Effector memory CD8-positive, alpha-beta T cell (primary cell): ENCODE measurements around the gene SEC11A.
"Not testable (repeated sequence)": the region's sequence is repeated elsewhere in the genome, so short reads cannot be mapped to it uniquely, and the experiment has no call there.

Experiments
- ATAC-seq: fragments of 150-1000 bp; cut with Tn5 transposase; replicated peaks from 2 replicates; pipeline ENCODE4 v1.10.0; 2021; ENCODE audit warnings: mild to moderate bottlenecking, moderate library complexity
- DNase-seq, 3 experiments: peaks; one replicate each; pipeline ENCODE4 v3.0.0; 2021
- H3K27ac Mint-ChIP-seq, 2 donors: one replicate each; pipeline ENCODE4 v1.8.0; 2022; ENCODE audit warnings: mild to moderate bottlenecking in 2 of 2, mixed read lengths in 2 of 2, moderate library complexity in 2 of 2
- H3K27me3 Mint-ChIP-seq, 2 donors: one replicate each; pipeline ENCODE4 v1.8.0; 2022; ENCODE audit warnings: mixed read lengths in 2 of 2
- H3K36me3 Mint-ChIP-seq: one replicate; pipeline ENCODE4 v1.8.0; 2022; ENCODE audit warnings: mild to moderate bottlenecking, moderate library complexity, mixed read lengths; ENCODE audit not compliant: insufficient read depth
- H3K4me1 Mint-ChIP-seq, 2 donors: one replicate each; pipeline ENCODE4 v1.8.0; 2022; ENCODE audit warnings: low read depth in 2 of 2, mixed read lengths in 2 of 2
- H3K4me3 Mint-ChIP-seq, 2 donors: one replicate each; pipeline ENCODE4 v1.8.0; 2022; ENCODE audit warnings: mild to moderate bottlenecking in 2 of 2, mixed read lengths in 2 of 2, moderate library complexity in 2 of 2
- H3K9me3 Mint-ChIP-seq, 2 donors: one replicate each; pipeline ENCODE4 v1.8.0; 2022; ENCODE audit warnings: mixed read lengths in 2 of 2

The SEC11A gene

DNA sequence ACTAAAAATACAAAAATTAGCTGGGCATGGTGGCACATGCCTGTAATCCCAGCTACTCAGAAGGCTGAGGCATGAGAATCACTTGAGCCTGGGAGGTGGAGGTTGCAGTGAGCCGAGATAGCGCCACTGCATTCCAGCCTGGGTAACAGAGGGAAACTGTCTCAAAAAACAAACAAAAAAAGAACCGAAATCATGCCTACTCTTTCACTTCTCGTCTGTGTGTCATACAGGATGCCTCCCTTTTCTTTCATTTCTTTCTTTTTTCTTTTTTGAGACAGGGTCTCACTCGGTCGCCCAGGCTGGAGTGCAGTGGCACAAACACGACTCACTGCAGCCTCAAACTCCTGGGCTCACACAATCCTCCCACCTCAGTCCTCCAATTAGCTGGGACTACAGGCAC is 29.5 kb downstream of the SEC11A start:
- peaks cover 59% of the 10 kb centered on the region for H3K36me3 Mint-ChIP-seq
- not testable (repeated sequence) for ATAC-seq, H3K27me3 Mint-ChIP-seq, DNase-seq, H3K9me3 Mint-ChIP-seq, H3K27ac Mint-ChIP-seq, H3K4me3 Mint-ChIP-seq
- H3K4me1 Mint-ChIP-seq = peaks cover 14 to 17% of the 10 kb centered on the region in 2 donors

DNA sequence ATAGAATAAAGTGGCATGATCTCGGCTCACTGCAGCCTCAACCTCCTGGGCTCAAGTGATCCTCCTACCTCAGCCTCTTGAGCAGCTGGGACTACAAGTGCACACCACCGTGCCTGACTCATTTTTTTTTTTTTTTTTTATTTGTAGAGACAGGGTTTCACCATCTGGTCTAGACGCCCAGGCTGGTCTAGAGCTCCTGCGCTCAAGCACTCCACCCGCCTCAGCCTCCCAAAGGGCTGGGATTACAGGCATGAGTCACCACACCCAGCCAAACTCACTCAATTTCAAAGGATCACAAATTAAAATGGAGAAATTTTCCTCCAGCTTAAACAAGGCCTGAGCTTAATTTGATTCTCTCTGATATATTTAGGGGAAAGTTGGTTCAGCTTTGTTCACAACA is 30.6 kb downstream of the SEC11A start:
- no peak for ATAC-seq
- peaks cover 67% of the 10 kb centered on the region for H3K36me3 Mint-ChIP-seq
- H3K4me3 Mint-ChIP-seq = no peak overlapping the region
- no peak for DNase-seq
- peak overlapping the region in 1 of 2 donors; percentile 88 for H3K27ac Mint-ChIP-seq
- H3K4me1 Mint-ChIP-seq = peaks cover 9 to 14% of the 10 kb centered on the region in 2 donors
- no peaks in the 10 kb centered on the region for H3K27me3 Mint-ChIP-seq
- H3K9me3 Mint-ChIP-seq = no peaks in the 10 kb centered on the region

GRCh38 chr15:84684092-84684491 is 31.8 kb downstream of the SEC11A start:
- H3K36me3 Mint-ChIP-seq = peaks cover 70% of the 10 kb centered on the region
- no peak for ATAC-seq
- no peaks in the 10 kb centered on the region for H3K9me3 Mint-ChIP-seq
- H3K27me3 Mint-ChIP-seq = no peaks in the 10 kb centered on the region
- peaks cover 6 to 14% of the 10 kb centered on the region in 2 donors for H3K4me1 Mint-ChIP-seq
- peak overlapping the region in 1 of 2 donors; percentile 80 for H3K27ac Mint-ChIP-seq
- H3K4me3 Mint-ChIP-seq = no peak overlapping the region
- no peak for DNase-seq

DNA sequence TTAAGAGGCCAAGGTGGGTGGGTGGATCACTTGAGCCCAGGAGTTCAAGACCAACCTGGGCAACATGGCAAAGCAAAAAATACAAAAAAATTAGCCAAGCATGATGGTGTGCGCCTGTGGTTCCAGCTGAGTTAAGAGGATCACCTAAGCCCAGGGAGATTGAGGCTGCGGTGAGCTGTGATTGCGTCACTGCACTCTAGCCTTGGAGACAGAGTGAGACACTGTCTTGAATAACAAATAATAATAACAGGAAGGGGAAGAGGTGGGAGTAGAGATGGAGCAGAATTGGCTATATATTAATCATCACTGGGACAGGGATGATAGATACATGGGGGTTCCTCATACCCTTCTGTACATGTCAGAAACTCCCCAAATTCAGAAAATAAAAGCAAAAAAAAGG is 34.1 kb downstream of the SEC11A start:
- Mint-ChIP-seq H3K4me3 (no peak overlapping the region), H3K4me1 (peaks cover 6 to 11% of the 10 kb centered on the region in 2 donors), H3K9me3 (no peaks in the 10 kb centered on the region), H3K36me3 (peaks cover 62% of the 10 kb centered on the region), H3K27me3 (no peaks in the 10 kb centered on the region), H3K27ac (peak overlapping the region; percentile 79 to 83)
- ATAC-seq = peak; percentile 64
- DNase-seq = no peak

DNA sequence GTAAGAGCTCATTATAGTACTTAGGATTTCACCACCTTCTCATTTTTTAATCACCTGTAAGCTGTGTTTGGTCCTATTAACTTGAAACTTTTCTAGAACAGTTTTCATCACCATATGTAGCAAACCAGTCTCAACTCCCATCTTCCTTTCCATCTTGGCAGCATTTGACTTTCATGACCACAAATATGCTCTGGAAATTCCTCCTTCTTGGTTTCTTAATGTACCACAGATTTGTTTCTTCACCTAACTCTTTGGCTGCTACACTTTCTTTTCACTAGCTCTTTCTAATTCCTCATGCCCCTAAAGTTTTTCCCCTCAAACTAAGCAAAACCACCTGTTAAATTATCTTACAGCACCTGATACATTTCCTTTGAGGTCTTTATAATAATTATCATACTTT is 44.7 kb downstream of the SEC11A start:
- no peak overlapping the region for H3K27ac Mint-ChIP-seq
- no peak overlapping the region for H3K4me3 Mint-ChIP-seq
- H3K4me1 Mint-ChIP-seq = peaks cover 0 to 14% of the 10 kb centered on the region in 2 donors
- DNase-seq (no peak), ATAC-seq (no peak)
- H3K36me3 Mint-ChIP-seq = peaks cover 30% of the 10 kb centered on the region
- no peaks in the 10 kb centered on the region for H3K27me3 Mint-ChIP-seq
- no peaks in the 10 kb centered on the region for H3K9me3 Mint-ChIP-seq

- H3K4me3 Mint-ChIP-seq = no peak overlapping the region
- no peaks in the 10 kb centered on the region for H3K27me3 Mint-ChIP-seq
- H3K27ac Mint-ChIP-seq = peak overlapping the region in 1 of 2 donors; percentile 57
- H3K4me1 Mint-ChIP-seq = peaks cover 0 to 14% of the 10 kb centered on the region in 2 donors
- DNase-seq = no peak
- H3K36me3 Mint-ChIP-seq = peaks cover 30% of the 10 kb centered on the region
- ATAC-seq = no peak
- H3K9me3 Mint-ChIP-seq = no peaks in the 10 kb centered on the region
These were observed 46.2 kb downstream of the SEC11A start for GRCh38 chr15:84669726-84670125.

DNA sequence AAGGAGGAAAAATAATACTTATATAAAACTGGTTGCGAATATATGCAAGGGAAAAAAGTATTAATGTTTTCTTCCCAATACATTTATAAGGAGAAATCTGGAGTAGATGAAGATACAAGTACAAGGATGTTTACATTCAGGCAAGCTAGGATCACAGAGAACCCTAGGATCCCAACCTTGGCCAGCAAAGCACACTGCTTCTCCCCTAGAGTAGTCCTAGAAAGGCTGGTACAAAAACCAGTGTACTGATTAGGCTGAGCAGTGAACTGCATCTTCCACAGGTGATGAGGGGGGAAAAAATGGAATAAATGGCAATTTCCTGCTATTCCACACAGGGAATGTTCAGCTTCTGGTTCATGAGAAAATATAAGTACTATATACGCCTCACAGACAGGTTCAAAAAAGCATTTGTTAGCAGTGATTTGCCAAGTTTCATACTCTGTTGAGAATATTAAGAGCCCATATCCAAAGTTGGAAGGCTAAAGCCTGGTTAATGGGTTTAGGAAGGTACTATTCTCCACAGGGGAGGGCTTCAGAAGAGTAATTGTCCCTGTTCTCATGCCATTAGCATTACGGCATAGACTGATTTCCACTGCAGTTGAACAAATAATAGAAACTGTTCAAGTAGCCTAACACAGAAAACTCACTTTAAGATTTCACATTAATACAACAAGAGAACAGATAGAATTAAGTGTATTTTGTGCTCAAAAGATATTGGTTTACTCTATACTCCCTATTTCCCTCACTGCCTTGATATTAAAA is 47.5 kb downstream of the SEC11A start:
- ATAC-seq (no peak), DNase-seq (no peak)
- Mint-ChIP-seq H3K4me3 (no peak overlapping the region), H3K9me3 (no peaks in the 10 kb centered on the region), H3K36me3 (peaks cover 27% of the 10 kb centered on the region), H3K4me1 (peaks cover 0 to 13% of the 10 kb centered on the region in 2 donors), H3K27ac (peak overlapping the region in 1 of 2 donors; percentile 39), H3K27me3 (no peaks in the 10 kb centered on the region)

GRCh38 chr15:84666373-84666772 is 49.6 kb downstream of the SEC11A start:
- ATAC-seq (no peak), DNase-seq (no peak)
- H3K4me3 Mint-ChIP-seq = no peak overlapping the region
- H3K4me1 Mint-ChIP-seq = peaks cover 0 to 8% of the 10 kb centered on the region in 2 donors
- peak overlapping the region; percentile 11 to 81 for H3K27ac Mint-ChIP-seq
- no peaks in the 10 kb centered on the region for H3K27me3 Mint-ChIP-seq
- peaks cover 27% of the 10 kb centered on the region for H3K36me3 Mint-ChIP-seq
- no peaks in the 10 kb centered on the region for H3K9me3 Mint-ChIP-seq

GRCh38 chr15:84661001-84661400 is 54.9 kb downstream of the SEC11A start:
- no peak for ATAC-seq
- H3K4me1 Mint-ChIP-seq = peaks cover 14 to 15% of the 10 kb centered on the region in 2 donors
- no peaks in the 10 kb centered on the region for H3K9me3 Mint-ChIP-seq
- no peak overlapping the region for H3K27ac Mint-ChIP-seq
- peaks cover 17% of the 10 kb centered on the region for H3K36me3 Mint-ChIP-seq
- no peaks in the 10 kb centered on the region for H3K27me3 Mint-ChIP-seq
- no peak overlapping the region for H3K4me3 Mint-ChIP-seq
- no peak for DNase-seq

GRCh38 chr15:84659904-84660781 is 55.8 kb downstream of the SEC11A start:
- Mint-ChIP-seq H3K4me3 (peak overlapping the region; percentile 2 to 5), H3K27me3 (no peaks in the 10 kb centered on the region), H3K27ac (no peak overlapping the region), H3K36me3 (peaks cover 17% of the 10 kb centered on the region), H3K4me1 (peaks cover 15 to 19% of the 10 kb centered on the region in 2 donors), H3K9me3 (no peaks in the 10 kb centered on the region)
- no peak for DNase-seq
- no peak for ATAC-seq

- H3K27me3 Mint-ChIP-seq = no peaks in the 10 kb centered on the region
- peak overlapping the region; percentile 77 to 90 for H3K27ac Mint-ChIP-seq
- DNase-seq = no peak
- no peak for ATAC-seq
- peaks cover 20% of the 10 kb centered on the region for H3K36me3 Mint-ChIP-seq
- H3K4me1 Mint-ChIP-seq = peaks cover 19 to 24% of the 10 kb centered on the region in 2 donors
- H3K9me3 Mint-ChIP-seq = no peaks in the 10 kb centered on the region
- H3K4me3 Mint-ChIP-seq = peak overlapping the region; percentile 79 to 84
These were observed 57.0 kb downstream of the SEC11A start for GRCh38 chr15:84658788-84659411.

DNA sequence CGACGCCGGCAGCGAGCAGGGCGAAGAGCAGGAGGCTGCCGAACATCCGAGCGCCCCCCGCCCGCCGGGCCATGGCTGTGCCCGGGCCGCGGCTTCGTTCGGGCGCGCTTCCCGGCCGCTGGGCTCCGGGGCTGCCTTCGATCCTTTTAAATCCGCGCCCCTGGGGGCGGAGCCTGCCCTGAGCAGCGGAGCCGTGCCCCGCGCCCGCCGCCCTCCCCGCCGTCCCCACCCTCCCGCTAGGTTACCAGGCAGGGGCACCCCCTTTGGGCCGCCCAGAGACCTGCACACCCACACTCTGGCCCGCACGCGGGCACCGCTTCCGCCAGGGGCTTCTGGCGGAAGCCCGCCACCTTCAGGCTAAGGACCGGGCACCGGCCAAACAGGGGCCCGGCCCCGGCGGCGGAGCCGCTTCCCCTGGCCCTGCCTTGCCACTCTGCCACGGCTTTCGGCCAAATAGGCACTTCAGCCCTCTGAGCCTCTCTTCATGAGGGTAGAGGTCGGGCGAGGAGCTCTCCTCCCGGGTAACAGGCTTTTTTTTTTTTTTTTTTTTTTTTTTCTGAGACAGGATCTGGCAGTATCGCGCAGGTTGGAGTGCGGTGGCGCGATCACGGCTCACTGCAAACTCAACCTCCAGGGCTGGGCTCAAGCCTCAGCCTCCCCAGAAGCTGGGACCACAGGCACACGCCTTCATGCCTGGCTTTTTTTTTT is 57.7 kb downstream of the SEC11A start, which contains the start of gene NMB:
Gene NMB (minus strand): TSS at position 120 of the 708 bp plus-strand sequence. CDS start 47 bp downstream, at position 73.
- Mint-ChIP-seq H3K27me3 (no peaks in the 10 kb centered on the region), H3K27ac (peak within 1 kb of the TSS; percentile 77 to 90), H3K9me3 (no peaks in the 10 kb centered on the region), H3K4me3 (peak within 1 kb of the TSS; percentile 79 to 84), H3K4me1 (peaks cover 22 to 29% of the 10 kb centered on the region in 2 donors), H3K36me3 (peaks cover 24% of the 10 kb centered on the region)
- ATAC-seq = peak; percentile 74
- DNase-seq = peak; percentile 76 to 84 (median 78)

- H3K36me3 Mint-ChIP-seq = peaks cover 28% of the 10 kb centered on the region
- peaks cover 22 to 31% of the 10 kb centered on the region in 2 donors for H3K4me1 Mint-ChIP-seq
- DNase-seq (no peak), ATAC-seq (no peak)
- peak overlapping the region in 1 of 2 donors; percentile 77 for H3K27ac Mint-ChIP-seq
- H3K27me3 Mint-ChIP-seq = no peaks in the 10 kb centered on the region
- H3K9me3 Mint-ChIP-seq = no peaks in the 10 kb centered on the region
- H3K4me3 Mint-ChIP-seq = peak overlapping the region; percentile 77 to 84
These were observed 58.2 kb downstream of the SEC11A start for GRCh38 chr15:84657748-84658079.
